Thoracic aorta (tissue), 2 donors: ENCODE results near the gene TXNRD2. TPM values are rescaled to one million over a fixed set of nuclear protein-coding genes. Genes with fewer than 3 reads are reported as not detected.

Experiments used
- ATAC-seq: fragments of 150-250 bp; one replicate; pipeline ENCODE4 v1.8.0; 2017; ENCODE audit warnings: low read depth; ENCODE audit not compliant: insufficient number of reproducible peaks, low FRiP score
- DNase-seq: peaks from one replicate; pipeline ENCODE4 v3.0.0-alpha.2; 2020; ENCODE audit warnings: low spot score
- H3K27ac ChIP-seq, 2 donors: fragments of 200-600 bp; sonication (generic); 1 replicate in 1 of 2; 2 replicates in 1 of 2; pipeline ENCODE4 v1.5.1; 2016; ENCODE audit warnings: mild to moderate bottlenecking in 2 of 2, moderate library complexity in 2 of 2
- H3K27me3 ChIP-seq: fragments of 200-600 bp; sonication (generic); replicated peaks from 2 replicates; pipeline ENCODE4 v1.6.0; 2016; ENCODE audit warnings: mild to moderate bottlenecking; ENCODE audit not compliant: insufficient read depth
- H3K36me3 ChIP-seq: fragments of 200-600 bp; sonication (generic); one replicate; pipeline ENCODE4 v1.5.1; 2016
- H3K4me1 ChIP-seq, 2 donors: fragments of 200-600 bp; sonication (generic); 1 replicate in 1 of 2; 2 replicates in 1 of 2; pipeline versions ENCODE4 v1.5.1 to v1.6.0; 2016; ENCODE audit warnings: low read depth in 2 of 2, mild to moderate bottlenecking in 1 of 2; ENCODE audit not compliant: control insufficient read depth in 1 of 2
- H3K4me3 ChIP-seq: fragments of 200-600 bp; sonication (generic); 2 replicates; pipeline ENCODE4 v1.5.1; 2016; ENCODE audit warnings: mild to moderate bottlenecking
- H3K9me3 ChIP-seq: fragments of 200-600 bp; sonication (generic); 2 replicates; pipeline ENCODE4 v1.5.1; 2016
- total RNA-seq, 2 donors: library from RNA; depleted of rRNA; stranded (reverse); fragments of >200 nt; gene quantifications; one replicate each; pipeline versions ENCODE4 v1.1.0 to v1.2.3, GENCODE V29; 2016
- TF ChIP-seq, protein P1 (sequence below): fragments of 200-600 bp; sonication (generic); IDR thresholded peaks from one replicate; pipeline ENCODE4 v1.5.1; 2019; ENCODE audit warnings: antibody characterized with exemption

Gene TXNRD2
- total RNA-seq, 2 donors from 2014 or later, result 27.4 to 37.6 TPM

DNA sequence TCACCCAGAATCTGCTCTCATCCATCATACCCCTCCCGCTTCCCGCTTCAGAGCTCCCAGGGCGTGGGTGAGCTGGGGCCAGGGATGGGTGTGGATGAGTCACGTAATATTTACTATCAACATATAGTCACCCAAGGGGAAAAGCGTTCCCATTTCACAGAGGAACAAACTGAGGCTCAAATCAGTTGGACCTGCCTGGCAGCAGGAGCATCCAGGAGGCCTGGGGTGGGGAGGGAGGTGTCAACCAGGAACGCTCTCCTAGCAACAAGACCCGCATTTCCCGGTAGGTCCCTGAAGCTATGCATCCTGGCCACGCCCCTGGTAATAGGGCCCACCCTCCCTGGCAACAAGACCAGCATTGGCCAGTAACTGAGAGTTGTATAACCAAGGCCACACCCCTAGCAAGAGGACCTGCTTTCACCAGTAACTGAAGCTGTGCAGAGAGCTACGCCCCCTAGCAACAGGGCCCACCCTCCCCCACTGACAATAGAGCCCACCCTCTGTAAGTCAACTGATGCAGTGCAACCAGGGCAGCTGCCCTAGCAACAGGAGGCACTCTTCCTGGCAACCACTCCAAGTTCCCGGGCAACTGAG lies 32.7 kb upstream of the TXNRD2 start:
- Histone ChIP-seq H3K36me3 (peaks cover 56% of the 10 kb centered on the region), H3K27me3 (no peaks in the 10 kb centered on the region), H3K4me1 (peaks cover 0 to 23% of the 10 kb centered on the region in 2 donors), H3K4me3 (no peak overlapping the region), H3K27ac (peak overlapping the region in 1 of 2 donors; percentile 0), H3K9me3 (no peaks in the 10 kb centered on the region)
- TF ChIP-seq, protein P1, sequence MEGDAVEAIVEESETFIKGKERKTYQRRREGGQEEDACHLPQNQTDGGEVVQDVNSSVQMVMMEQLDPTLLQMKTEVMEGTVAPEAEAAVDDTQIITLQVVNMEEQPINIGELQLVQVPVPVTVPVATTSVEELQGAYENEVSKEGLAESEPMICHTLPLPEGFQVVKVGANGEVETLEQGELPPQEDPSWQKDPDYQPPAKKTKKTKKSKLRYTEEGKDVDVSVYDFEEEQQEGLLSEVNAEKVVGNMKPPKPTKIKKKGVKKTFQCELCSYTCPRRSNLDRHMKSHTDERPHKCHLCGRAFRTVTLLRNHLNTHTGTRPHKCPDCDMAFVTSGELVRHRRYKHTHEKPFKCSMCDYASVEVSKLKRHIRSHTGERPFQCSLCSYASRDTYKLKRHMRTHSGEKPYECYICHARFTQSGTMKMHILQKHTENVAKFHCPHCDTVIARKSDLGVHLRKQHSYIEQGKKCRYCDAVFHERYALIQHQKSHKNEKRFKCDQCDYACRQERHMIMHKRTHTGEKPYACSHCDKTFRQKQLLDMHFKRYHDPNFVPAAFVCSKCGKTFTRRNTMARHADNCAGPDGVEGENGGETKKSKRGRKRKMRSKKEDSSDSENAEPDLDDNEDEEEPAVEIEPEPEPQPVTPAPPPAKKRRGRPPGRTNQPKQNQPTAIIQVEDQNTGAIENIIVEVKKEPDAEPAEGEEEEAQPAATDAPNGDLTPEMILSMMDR, result no peak
- no peak for ATAC-seq
- DNase-seq, result no peak

DNA sequence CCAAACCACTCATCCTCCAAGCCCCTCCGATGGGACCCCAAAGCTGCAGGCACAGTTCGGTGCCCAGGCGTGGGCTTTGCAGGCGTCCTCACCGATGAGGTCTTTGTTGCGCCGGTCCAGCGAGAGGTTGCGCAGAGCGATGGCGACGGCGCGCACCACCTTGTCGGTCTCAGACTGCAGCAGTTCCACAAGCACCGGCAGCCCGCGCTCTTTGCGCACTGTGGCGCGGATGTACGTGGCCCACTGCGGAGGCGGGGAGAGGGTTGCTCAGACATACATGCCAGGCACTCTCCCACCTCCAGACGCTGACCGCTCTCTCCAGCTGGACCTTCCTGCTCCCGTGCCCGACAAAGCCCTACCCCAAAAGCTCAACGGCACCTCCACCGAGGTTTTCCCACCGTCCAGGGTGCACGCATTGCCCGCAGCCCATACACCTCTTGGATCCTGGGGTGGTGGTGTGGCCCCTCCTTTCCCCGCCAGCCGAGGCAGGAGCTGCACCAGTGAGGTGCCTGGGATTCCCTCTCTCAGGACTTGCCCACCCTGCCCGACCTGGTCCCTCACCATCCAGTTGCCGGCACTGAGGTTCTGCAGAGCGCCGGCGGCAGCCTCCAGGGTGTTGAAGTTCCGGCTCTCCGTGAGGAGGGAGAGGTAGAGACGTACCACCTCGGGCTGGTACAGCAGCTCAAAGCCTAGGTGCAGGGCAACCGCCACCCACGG lies 32.1 kb upstream of the TXNRD2 start:
- H3K4me1 ChIP-seq, result peaks cover 0 to 23% of the 10 kb centered on the region in 2 donors
- H3K27ac ChIP-seq, result peak overlapping the region in 1 of 2 donors; percentile 0
- peaks cover 54% of the 10 kb centered on the region for H3K36me3 ChIP-seq
- no peaks in the 10 kb centered on the region for H3K27me3 ChIP-seq
- H3K4me3 ChIP-seq, result no peak overlapping the region
- DNase-seq (no peak), ATAC-seq (no peak)
- no peaks in the 10 kb centered on the region for H3K9me3 ChIP-seq
- TF ChIP-seq, protein P1, result no peak

DNA sequence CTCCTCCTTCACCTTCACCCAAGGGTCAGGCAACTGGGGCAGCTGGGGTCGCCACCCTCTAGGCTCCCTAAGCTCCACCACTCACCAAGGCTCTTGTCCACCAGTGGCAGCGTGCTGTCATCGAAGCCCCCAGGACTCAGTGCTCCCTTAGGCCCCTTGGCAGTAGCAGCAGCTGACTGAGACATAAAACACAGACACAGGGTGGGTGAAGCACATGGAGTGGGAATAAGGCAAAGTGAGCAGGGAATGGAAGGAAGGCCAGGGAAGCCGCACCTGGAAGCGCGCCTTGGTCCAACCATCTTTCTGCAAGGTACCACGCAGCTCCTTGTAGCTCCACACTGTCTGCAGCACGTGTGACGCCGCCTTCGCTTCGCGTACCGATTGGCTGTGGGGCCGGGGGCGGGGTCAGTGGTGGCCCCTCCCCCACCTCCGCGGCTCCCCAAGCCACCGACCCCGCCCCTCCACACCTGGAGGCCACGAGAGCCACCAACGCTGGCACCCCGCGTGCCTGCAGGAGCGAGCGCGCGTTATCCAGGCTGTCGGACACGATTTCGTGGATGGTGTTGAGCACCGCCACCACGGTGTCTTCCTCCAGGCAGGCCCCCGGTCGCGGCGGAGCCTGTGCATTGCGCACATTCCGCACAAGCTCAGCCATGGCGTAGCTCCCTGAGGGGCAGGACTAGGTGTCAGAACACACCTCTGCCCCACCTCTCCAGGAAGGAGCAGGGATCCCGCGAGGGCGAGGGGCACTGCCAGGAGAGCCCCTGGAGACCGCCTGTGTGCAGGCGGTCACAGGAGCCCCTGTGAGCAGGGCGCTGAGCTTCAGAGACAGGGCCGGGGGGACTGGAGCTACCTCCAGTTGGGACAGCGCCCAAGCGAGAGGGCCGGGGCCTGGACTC lies 31.3 kb upstream of the TXNRD2 start:
- Histone ChIP-seq H3K27me3 (no peaks in the 10 kb centered on the region), H3K4me1 (peaks cover 0 to 23% of the 10 kb centered on the region in 2 donors), H3K9me3 (no peaks in the 10 kb centered on the region), H3K27ac (no peak overlapping the region), H3K36me3 (peaks cover 51% of the 10 kb centered on the region), H3K4me3 (no peak overlapping the region)
- TF ChIP-seq, protein P1, result no peak
- ATAC-seq, result no peak
- DNase-seq, result no peak

DNA sequence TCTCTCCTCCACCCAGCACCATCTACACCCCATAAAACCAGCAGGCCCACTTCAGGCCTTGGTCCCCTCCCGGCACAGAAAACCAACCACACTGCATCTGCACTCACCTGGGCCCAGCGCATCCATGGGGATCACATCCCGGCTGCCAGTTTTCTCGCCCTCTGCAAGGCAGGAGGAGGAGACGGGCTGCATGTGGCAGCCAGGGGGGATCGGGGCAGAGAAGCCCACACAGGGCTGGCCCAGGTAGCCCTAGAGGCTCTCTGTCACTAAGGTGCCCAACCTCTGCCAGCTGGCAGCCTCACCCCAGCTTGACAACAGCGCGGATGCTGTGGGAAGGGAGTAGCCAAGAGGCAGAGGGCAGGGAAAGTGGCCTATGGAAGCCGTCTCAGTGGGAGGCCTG lies 30.6 kb upstream of the TXNRD2 start:
- H3K4me1 ChIP-seq, result peaks cover 0 to 23% of the 10 kb centered on the region in 2 donors
- TF ChIP-seq, protein P1, result no peak
- no peak for DNase-seq
- H3K36me3 ChIP-seq, result peaks cover 52% of the 10 kb centered on the region
- no peaks in the 10 kb centered on the region for H3K27me3 ChIP-seq
- no peak for ATAC-seq
- H3K27ac ChIP-seq, result no peak overlapping the region
- no peaks in the 10 kb centered on the region for H3K9me3 ChIP-seq
- H3K4me3 ChIP-seq, result no peak overlapping the region
